Fibroblast of skin of scalp (primary cell): ENCODE measurements around the gene MANEAL.

ENCODE experiments used
- DNase-seq: peaks from one replicate; pipeline ENCODE4 v3.0.0-alpha.2; 2013

Gene MANEAL

DNA sequence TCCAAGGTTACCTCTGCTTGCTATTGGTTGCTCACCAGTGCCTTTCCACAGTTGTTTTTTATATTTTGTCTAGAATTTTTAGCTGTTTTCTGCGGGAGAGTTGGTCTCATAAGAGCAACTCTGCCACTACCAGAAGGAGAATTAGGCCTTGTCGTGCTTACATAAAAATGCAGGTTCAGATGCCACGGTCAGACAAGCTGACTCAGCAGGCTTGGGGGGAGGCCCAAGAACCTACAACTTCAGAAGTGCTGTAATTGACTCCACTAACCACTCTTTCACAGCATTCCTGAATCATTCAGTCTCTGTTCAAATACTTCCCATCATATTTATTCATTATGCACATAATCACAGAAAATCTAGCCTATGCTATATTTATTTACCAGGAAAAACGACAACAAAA lies 37.5 kb downstream of the MANEAL start:
- DNase-seq: no peak

DNA sequence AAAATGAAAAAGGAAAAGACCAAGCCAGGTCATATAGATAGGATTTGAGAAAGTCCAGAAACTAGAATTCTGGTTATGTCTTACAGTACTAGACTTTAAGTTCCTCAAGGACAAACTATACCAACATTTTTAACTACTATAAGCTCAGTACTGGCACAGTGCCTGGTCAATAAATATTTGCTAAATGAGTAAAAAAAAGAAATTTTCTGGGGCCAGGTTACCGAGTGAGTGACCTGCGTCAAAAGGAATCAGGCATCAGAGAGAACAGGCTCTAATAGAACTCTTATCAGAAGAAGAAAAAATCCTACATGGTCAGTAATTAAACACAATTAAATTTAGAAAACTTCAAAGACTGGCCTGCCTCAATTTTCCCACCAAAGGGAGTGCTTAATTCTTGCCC lies 38.2 kb downstream of the MANEAL start:
- DNase-seq: no peak

DNA sequence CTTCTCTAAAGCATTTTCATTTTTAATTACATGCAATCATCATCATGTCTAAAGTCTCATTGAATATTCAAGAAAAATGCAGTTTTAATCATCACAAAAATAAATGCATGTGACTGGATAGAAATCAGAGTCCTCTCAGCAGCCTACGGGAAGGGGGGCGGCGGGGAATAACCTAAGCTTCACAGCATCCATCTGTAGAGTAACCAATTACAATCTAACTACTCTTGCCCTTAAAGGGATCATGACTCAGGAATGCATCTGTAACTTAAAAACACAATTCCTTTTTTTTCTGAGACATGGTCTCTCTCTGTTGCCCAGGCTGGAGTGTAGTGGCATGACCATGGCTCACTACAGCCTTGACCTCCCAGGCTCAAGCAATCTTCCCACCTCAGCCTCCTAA lies 43.1 kb downstream of the MANEAL start:
- DNase-seq: no peak

DNA sequence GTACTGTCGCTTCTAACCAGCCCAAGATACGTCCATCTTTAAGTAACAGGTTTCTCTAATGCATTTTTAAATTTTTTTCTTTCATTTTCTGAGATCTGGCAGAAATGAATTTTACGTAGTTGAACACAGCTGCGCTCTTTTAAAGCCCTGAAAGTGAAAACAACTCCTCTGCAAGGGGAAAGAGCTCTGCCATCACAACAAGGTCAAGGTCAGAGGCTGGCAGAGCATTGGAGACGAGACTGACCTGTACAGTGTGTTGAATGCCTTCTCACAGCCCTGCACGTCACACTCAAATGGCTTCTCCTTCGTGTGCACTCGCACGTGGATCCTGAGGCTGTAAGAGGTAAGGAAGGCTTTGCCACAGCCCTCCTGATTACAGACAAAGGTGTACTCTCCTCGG lies 46.0 kb downstream of the MANEAL start:
- no peak for DNase-seq

DNA sequence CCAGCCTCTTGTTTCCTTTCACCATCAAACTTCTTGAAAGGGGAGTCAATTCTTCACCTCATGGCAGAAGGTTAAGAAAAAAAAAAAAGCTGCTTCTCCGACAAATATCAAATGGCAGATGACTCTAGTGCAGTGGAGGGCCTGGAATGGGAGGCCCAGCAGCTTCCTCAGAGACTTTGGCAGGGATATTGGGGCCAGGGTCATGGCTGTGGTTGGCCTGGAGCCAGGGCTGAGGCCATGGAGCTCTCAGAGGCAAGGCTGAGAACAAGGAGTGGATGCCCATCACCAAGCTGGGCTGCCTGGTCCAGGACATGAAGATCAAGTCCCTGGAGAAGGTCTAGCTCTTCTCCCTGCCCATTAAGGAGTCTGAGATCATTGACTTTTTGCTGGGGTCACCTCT lies 47.1 kb downstream of the MANEAL start:
- DNase-seq: no peak

DNA sequence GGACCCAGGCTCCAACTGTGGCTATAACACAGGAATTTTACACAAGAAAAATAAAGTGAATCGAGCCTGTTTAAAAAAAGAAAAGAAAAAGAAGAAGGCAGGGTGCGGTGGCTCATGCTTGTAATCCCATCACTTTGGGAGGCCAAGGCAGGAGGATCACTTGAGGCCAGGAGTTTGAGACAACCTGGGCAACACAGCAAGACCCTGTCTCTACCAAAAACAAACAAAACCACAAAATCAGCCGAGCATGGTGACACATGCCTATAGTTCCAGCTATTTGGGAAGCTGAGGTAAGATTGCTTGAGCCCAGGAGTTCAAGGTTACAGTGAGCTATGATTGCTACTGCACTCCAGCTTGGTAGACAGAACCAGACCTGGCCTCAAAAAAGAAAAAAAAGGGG lies 48.0 kb downstream of the MANEAL start:
- DNase-seq: no peak

DNA sequence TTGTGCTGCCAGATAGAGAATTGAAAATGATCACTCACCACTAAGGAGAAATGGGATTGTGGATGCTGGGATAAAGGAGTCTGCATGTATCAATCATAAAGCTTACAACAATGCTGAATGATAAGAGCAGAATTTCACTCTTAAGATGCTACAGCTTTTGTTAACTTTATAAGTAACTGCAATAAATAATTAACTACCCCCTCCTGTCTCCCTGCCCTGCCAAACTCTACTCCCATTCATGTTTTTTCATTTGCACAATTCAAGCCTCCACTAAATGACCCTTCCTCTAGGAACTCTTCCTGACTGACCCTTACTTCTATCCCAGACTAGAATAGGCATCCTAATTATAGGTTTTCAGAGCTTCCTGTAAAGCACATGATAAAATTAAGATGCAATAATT lies 50.9 kb downstream of the MANEAL start:
- no peak for DNase-seq

DNA sequence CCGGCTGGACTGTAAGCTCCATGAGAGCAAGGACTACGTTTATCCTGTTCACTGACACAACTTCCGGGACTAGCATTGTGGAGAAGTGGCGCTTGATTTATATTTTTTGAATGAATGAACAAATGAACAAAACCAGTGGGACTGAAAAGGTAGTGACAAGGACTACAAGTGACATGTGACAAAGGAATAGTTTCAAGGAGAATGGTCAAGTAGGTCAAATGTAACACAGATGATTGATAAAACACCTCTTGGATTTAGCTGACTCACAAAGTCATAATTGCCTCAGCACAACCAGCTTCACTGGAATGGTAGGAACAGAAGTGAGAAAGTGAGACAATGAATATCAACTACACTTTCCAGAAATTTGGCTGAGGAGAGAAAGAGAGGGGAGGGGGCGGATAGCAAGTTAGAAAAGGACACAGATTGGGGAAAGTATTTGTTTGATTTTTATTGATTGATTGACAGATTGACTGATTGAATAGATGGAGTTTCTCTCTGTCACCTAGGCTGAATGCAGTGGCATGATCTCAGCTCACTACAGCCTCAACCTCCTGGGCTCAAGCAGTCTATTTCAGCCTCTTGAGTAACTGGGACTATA lies 51.5 kb downstream of the MANEAL start:
- DNase-seq: no peak

DNA sequence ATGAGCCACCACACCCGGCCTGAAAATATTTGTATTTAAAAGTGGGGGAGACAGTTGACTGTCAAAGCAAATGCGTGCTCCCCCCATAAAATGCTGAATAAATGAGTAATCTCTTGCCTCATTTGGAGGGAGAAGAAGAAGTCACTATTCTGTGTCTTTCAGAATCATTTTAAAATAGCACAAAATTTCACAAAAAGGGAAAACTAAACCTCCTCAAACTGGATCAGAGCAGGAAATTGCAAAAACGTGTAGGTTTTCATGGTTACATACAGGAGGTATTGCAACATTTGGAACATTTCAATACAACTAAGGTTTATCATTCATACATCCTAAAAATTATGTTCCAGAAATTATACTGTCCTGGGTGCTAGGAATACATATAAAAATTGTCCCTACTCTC lies 52.1 kb downstream of the MANEAL start:
- DNase-seq: no peak

DNA sequence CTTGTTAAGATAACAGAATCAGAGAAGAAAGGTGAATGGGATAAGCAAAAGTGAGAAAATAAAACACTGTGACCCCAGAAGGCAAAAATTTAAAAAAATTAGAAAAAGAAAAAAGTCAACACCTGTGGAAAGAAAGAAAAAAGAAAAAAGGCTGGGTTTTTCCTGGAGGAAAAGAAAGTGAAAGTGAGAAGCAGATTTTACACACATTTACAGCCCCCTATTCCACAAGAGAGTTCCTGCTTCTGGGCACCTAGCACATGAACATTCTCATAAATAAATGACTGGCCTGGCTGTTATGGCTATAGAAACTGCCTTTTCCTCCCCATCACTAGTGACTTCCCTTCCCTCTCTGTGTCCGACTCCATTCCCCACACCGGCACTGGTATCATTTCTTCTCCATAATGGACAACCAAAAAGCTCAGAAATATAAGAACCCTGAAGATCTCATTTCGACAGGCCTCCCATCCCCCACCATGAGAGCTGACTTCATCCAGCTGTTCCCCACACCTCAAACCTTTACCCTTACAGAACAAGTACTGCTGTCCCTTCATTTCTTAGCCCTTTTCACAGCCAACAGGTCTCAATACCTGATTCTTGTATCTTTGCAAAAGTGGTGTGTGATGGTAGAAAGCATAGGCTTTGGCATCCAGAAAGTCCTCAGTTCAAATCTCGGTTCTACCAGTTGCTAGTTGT lies 53.1 kb downstream of the MANEAL start:
- no peak for DNase-seq

DNA sequence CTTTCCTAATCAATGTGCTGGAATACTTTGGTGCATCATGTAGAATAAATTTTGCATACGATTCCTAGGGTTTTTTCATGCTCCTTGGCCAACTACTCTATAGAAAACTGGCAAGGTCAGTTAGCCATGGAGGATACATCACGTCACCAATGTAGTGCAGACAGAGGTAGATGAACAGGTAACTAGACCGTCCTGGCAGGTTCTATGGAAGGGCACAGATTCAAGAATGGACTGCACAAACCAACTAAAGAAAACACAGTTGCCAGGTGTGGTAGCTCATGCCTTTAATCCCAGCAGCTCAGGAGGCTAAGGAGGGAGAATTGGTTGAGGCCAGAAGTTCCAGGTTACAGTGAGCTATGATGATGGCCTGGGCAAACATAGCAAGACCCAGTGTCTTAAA lies 55.8 kb downstream of the MANEAL start:
- no peak for DNase-seq

DNA sequence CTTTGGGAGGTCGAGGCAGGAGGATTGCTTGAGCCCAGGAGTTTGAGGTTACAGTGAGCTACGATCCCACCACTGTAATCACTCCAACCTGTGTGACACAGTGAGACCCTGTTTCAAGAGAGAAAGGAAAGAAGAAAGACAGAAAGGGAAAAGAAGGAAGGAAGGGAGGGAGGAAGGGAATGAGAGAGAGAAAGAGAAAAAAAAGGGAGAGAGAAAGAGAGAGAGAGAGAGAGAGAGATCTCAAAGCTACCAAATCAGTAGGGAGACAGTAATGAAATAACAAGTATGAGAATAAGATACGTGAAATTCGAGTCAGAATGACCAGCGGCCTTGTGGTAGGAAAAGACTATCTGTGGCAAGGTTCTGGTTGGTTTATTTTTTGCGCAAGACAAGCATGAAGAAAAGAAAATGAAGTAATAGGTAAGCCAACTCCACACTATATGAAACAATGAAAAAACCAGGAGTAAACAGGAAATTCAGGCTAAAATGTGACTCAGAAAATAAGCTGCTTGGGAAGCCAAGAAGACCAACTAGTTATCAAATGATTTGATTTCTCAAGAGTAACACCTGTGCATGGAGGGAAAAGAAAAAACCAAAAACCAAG lies 56.8 kb downstream of the MANEAL start:
- no peak for DNase-seq
